SK-N-MC (cell line): ENCODE results near the gene NTN3.

Experiments
- EZH2 ChIP-seq: fragments of 200-600 bp; sonication (generic); IDR thresholded peaks from one replicate; pipeline ENCODE4 v1.6.1; 2017; ENCODE audit warnings: antibody characterized with exemption
- POLR2AphosphoS5 ChIP-seq: IDR thresholded peaks from 2 replicates; pipeline ENCODE4 v1.6.1; 2012; ENCODE audit warnings: mild to moderate bottlenecking, low read depth, low read length, borderline replicate concordance

DNA sequence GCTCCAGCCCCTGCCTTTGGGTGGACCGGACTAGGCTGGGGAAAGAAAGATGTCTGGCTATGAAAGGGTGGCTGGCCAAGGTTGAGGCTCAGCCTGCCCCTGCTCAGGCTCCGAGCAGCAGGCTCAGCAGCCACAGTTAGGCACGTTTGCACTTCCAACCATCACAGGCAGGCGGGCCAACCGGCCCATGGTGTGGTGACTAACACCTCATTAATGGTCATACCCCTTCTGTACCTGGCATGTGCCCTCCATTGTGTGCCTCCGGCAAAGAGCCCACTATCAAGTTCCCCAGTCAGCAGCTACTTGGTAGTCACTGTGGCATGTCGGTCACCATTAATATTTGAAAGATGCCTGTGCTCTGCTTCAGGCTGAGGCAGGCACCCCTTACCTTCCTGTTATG, 10.6 kb downstream of the NTN3 start:
- no peak for TF ChIP-seq EZH2
- no peak for TF ChIP-seq POLR2AphosphoS5
